SHP77 treated with DMSO at 0.1 percent for 48 hours (cell line): ENCODE data around the gene ZNF385B.
"Not testable (repeated sequence)": the region's sequence is repeated elsewhere in the genome, so short reads cannot be mapped to it uniquely, and the experiment has no call there.

Experiments
- DNase-seq: peaks from one replicate; lab custom pipeline; 2025; lab: John Stamatoyannopoulos, UW

The ZNF385B gene

GRCh38 chr2:179677746-179678505 lies 183.5 kb downstream of the ZNF385B start:
- DNase-seq = no peak

- no peak for DNase-seq
Observed at GRCh38 chr2:179677077-179677688, 184.2 kb downstream of the ZNF385B start.

GRCh38 chr2:179675435-179675834 lies 186.0 kb downstream of the ZNF385B start:
- no peak for DNase-seq

DNA sequence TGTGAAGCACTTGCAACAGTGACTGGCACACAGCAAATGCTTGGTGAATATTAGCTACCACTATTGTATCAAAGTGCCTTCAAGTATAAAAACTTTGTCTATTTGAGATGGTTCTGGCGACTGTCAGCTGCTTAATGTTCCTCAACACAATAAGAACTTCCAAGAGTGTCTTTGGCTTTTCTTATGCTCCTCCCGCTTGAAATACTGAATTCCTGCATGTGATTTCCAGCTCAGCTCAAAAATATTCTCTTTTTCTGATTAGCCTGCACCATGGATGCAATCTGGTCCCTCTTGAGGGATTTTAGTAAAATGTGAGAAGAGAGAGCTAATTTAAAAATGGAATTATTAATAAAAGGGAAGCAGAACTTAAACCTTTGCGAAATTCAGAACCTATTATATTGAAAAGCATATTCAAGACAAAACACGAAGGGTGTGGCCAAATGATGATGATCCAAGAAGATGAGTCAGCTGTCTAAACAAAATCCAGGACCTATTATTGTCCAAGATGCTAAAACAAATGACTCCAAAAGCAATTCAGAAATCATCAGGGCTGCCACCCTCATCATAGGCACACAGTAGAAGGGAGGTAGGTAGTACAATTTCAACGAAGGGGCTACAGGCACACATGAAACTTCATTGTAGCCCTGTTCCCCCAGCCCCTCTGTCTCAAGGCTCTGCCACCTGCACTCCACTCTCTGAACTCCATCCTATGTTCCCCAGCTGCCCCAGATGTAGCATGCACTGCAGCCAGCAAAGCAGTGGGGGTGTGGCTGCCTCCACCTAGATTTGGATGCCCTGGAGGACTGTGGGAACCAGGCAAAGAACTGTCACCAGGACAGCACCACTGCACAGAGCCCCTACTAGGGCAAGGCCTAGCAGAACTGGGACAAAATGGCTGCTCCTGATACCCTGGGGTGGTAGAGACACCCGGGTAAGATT lies 190.1 kb downstream of the ZNF385B start:
- no peak for DNase-seq

DNA sequence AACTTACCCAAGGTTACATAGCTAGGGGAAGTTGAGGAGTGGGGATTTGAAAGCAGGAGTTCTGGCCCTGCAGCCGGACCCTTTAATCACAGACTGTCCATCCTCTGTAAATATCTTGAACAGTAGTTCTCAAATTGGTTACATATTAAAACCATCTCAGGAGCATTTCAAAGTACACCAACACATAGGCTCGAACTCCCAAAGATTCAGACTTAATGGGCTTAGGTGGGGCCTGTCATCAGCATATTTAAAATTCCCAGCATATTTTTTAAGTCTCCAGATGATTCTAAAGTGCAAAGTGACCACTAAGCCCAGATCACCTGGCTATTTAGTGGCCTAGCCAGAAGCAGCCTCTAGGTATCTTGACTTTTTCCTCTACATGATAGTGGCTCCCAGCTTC lies 192.2 kb downstream of the ZNF385B start:
- no peak for DNase-seq

DNA sequence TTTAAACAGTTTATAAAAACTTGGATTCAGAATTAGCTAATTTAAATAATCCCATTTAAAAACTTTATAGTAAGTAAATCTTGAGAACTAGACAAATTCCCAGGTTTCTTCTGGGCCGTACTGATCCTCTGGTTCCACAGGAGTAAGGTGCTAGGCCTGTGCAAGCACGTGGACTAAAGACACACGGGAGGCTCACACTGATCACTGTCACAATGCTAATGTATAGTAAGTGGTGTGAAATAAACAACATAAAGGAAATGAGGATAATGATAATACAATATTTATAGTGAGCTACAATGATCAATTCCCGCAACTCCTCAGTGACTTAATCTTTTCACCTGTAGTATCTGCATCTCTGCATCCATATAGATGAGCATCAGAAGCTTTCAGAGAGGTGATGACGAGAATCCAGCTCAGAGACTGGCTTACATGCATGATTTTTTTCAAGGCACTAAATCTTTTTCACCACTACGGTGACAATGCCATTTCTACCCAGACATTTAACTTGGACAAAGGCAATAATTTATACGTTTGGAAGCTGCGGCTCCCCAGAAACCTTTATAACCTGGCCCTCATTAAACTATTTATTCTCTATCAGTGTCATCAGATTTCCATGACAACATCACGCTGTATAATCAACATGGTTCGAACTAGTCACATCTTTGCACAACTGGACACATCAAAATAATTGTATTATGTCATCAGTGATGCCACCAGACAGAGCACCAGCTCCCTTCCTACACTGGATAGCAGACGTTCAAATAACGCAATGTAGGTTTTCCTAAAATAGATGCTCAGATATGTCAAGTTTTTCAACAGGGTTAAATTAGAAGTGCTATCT lies 196.2 kb downstream of the ZNF385B start:
- no peak for DNase-seq

DNA sequence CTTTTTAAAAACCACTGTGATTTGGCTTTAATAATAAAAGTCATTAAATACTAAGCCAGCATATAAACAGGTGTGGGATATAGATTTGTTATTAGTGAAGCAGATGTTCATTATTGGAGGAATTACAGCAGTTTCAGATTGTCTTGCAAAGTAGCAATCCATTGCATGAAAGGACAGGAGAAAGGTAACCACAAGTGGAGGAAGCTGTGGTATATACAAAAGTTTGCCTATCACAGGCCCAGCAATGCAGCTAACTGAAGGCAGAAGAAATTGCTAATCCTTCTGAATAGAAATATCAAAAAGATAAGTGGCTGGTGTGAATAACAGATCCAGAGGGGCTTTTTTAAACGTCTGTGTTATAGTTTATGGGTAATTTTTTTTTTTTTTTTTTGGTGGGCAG lies 199.4 kb downstream of the ZNF385B start:
- no peak for DNase-seq

DNA sequence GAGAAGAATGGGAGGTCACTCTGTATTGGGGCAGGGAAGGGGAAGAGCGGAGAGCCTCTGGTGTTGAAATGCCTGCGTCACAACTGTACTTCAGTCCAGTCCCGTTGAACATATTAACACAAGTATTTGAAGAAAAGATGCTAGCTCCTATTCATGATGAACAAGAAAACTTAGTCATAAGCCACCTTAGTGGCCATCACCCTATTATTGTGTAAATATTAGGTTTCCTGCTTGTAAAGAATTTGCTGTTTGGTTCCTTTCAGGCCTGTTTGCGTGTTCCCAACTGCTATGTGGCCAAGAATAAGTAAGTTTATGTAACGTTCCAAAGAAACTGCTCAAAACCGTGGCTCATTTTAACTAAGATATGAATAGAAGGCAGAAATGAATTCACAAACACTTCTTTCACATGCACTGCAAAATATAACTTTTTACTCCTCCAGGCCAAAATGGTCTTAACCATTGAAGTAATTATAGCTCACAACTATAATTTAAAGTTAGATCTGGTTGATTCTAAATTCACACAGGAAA lies 204.3 kb downstream of the ZNF385B start:
- no peak for DNase-seq

GRCh38 chr2:179655627-179656026 lies 205.8 kb downstream of the ZNF385B start:
- no peak for DNase-seq

DNA sequence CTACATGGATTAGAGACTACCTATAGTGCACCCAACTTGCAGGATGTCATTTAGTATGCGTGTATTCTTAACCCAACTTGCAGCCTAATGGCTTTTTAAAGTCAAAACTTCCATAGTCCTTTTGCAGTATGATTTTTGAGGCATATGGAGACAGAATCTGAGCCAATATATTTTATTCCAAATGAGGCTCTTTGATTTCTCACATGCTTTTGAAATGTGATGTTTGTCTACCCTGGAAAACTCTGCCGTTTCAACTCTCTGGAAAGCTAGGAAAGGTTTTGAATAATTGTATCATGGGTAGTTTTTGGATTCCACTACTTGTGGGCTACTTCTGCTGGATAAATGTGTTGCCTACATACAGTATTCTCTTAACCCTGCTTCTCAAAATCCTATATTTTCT lies 206.6 kb downstream of the ZNF385B start:
- no peak for DNase-seq

- no peak for DNase-seq
Observed at GRCh38 chr2:179652296-179652695, 209.1 kb downstream of the ZNF385B start.

- DNase-seq = no peak
Observed at GRCh38 chr2:179650420-179650819, 211.0 kb downstream of the ZNF385B start.

DNA sequence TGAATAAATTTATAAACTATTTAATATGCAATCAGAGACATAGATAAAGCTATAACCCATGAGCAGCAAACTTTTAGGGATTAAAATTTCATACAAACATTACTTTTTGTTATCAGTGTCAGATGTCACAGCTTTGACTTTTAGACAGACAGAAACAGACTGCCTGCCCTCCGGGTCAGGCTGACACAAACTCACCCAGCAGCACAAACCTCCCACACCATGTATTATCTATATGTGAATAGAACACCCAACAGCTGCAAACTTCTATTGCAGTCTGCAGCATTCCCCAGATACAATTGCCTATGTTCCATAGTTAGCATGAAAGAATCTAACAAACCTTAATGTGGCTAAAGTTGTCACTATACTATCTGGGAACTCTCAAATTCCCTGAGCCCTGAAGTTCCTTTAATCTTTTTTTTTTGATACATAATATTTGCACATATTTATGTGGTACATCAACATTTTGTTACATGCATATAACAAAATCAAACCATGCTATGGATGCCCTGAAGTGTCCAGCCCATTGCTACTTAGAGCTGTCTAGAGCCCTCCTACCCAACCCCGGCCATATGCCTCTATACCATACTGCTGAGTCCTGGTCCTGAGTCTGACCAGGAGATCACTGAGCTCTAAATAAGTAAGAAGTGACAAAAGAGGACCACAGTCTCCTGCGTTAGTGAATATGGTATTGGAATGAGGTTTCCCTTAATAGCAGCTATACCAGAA lies 214.4 kb downstream of the ZNF385B start:
- no peak for DNase-seq

DNA sequence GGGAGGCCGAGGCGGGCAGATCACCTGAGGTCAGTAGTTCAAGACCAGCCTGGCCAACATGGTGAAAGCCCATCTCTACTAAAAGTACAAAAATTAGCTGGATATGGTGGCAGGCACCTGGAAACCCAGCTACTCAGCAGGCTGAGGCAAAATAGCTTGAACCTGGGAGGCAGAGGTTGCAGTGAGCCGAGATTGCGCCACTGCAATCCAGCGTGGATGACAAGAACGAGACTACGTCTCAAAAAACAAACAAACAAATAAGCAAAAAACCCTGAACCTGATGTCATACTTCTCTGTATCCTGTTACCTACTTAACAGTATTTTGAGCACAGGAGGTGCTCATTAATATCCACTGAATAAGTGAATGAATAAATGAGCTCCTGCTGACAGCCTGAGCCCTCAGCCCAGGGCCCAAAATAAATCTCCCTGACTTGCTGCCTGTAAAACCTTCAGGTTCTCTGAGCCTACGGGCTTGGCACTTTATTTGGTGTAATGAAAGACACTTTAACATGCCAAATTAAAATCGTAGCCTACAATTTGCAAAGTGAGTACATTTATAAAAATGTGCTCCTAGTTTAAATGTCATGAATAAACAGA lies 215.1 kb downstream of the ZNF385B start:
- DNase-seq = no peak

DNA sequence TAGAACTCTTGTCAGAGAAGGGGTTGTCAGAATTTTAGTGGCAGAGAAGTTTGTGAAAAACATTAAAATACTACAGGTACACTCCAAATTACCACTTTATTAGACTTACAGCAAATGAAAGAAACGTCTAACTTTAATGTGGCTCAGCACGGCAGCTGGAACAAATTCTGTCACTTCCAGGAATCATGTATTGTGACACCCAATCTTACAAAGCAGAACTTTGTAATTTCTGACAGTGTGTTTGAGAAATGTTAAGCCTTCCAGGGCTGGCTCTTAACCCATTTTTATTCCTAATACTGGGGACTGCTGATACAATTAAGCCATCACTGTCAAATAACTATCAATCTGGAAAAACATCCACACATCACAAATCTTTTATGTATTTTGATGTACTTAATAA lies 216.4 kb downstream of the ZNF385B start:
- no peak for DNase-seq

GRCh38 chr2:179642462-179642861 lies 218.9 kb downstream of the ZNF385B start:
- no peak for DNase-seq

GRCh38 chr2:179636995-179637394 lies 224.4 kb downstream of the ZNF385B start:
- DNase-seq = no peak

- DNase-seq = no peak
Observed at GRCh38 chr2:179636100-179636980, 225.1 kb downstream of the ZNF385B start.

- not testable (repeated sequence) for DNase-seq
Observed at GRCh38 chr2:179631769-179632385, 229.5 kb downstream of the ZNF385B start.
